ENCODE results near the gene EMC8.

DNA sequence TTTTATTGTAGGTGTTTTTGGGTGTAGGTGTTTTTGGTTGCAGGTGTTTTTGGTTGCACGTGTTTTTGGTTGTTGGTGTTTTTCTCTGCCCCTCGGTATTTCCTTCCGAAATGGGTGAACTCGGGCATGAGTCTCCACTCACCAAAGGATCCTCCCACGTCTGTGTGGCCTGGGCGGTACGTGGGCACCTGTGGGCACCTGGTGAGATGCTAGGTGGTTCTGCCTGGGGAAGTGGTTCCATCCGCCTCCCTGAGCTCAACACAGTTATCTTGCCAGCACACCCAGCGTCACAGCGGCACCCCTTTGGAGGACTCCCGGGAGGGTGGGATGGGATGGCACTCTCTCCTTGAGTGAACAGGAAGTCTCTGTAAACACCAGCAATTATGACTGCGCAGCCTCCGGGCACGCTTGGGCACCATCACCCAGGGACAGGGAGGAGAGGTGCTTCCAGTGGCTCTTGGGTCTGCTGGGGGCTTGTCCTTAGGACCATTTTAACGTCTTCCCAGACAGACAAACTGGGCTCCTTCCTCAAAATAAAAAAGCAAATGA is 29.9 kb upstream of the EMC8 start:
- TF ChIP-seq EZH2 (IDR thresholded peaks at IDR 0.05) (no peak), POLR2AphosphoS5 (IDR thresholded peaks at IDR 0.05; ENCODE audit: borderline replicate concordance, low read depth, low read length) (no peak)

Measured in SK-N-MC (cell line).